A549 (cell line): ENCODE results near the gene MTHFR. TPM values are rescaled to one million over a fixed set of nuclear protein-coding genes. Genes with fewer than 3 reads are reported as not detected.

Experiments used
- ATAC-seq, 2 experiments: fragments of 200-7000 bp in 1 of 2; fragments of >200 bp in 1 of 2; cut with Nextera tagmentation in 1 of 2; cut with Tn5 transposase in 1 of 2; 3 replicates each; pipeline versions ENCODE4 v1.8.0 to v1.9.1; 2018 to 2020; ENCODE audit warnings: mild to moderate bottlenecking in 1 of 2, moderate library complexity in 1 of 2
- CTCF ChIA-PET: fragments of 300-600 bp; sonication (Branson Sonifier 250); formaldehyde crosslinking; extraction: SDS; loops from one replicate; lab custom pipeline; 2021; ENCODE audit warnings: antibody characterized with exemption, inconsistent platforms; lab: Yijun Ruan, JAX
- POLR2A ChIA-PET: fragments of 350-600 bp; formaldehyde crosslinking; extraction: SDS; loops from one replicate; lab custom pipeline; 2021; ENCODE audit warnings: antibody characterized with exemption, inconsistent platforms; lab: Yijun Ruan, JAX
- DNase-seq, 2 experiments: peaks; one replicate each; pipeline versions ENCODE4 v3.0.0 to v3.0.0-alpha.2; 2011 to 2016; ENCODE audit warnings: low read depth in 1 of 2, low spot score in 1 of 2
- FAIRE-seq: peaks from 2 replicates; lab custom pipeline; 2011; peaks lifted over from hg19 to GRCh38; lab: Jason Lieb, UNC
- H3K27ac ChIP-seq, 2 experiments: fragments of >200 bp; sonication (Bioruptor Twin); formaldehyde crosslinking; 3 replicates each; pipeline ENCODE4 v1.5.1; 2016 to 2017
- H3K4me1 ChIP-seq: fragments of >200 bp; sonication (Bioruptor Twin); formaldehyde crosslinking; 3 replicates; pipeline ENCODE4 v1.6.1; 2016
- H3K4me2 ChIP-seq: fragments of >200 bp; sonication (Bioruptor Twin); formaldehyde crosslinking; 3 replicates; pipeline ENCODE4 v1.6.1; 2016
- H3K4me3 ChIP-seq: fragments of >200 bp; sonication (Bioruptor Twin); formaldehyde crosslinking; 3 replicates; pipeline ENCODE4 v1.5.1; 2016
- H3K9me3 ChIP-seq: fragments of >200 bp; sonication (Bioruptor Twin); formaldehyde crosslinking; 3 replicates; pipeline ENCODE4 v1.6.1; 2016
- BHLHE40 ChIP-seq: IDR thresholded peaks from 2 replicates; pipeline ENCODE4 v1.6.1; 2012; ENCODE audit warnings: low read depth, low read length, inconsistent platforms
- CBX2 ChIP-seq: fragments of 200-600 bp; sonication (generic); IDR thresholded peaks from 2 replicates; pipeline ENCODE4 v1.6.1; 2016; ENCODE audit warnings: low read depth, mild to moderate bottlenecking, borderline replicate concordance
- CEBPB ChIP-seq, 2 experiments: fragments of >200 bp in 1 of 2; sonication (Bioruptor Twin) in 1 of 2; formaldehyde crosslinking in 1 of 2; IDR thresholded peaks; 2 replicates each; pipeline ENCODE4 v1.6.1; 2012 to 2016
- CHD4 ChIP-seq: fragments of 200-600 bp; sonication (generic); IDR thresholded peaks from 2 replicates; pipeline ENCODE4 v1.6.1; 2016; ENCODE audit warnings: antibody characterized with exemption, mild to moderate bottlenecking, borderline replicate concordance
- CTCF ChIP-seq: fragments of >200 bp; sonication (Bioruptor Twin); formaldehyde crosslinking; IDR thresholded peaks from 3 replicates; pipeline ENCODE4 v1.5.1; 2016
- EP300 ChIP-seq, 2 experiments: fragments of >200 bp; sonication (Bioruptor Twin); formaldehyde crosslinking; IDR thresholded peaks; 2 replicates in 1 of 2; 3 replicates in 1 of 2; pipeline ENCODE4 v1.6.1; 2016 to 2017
- FOSB ChIP-seq: fragments of 250-450 bp; sonication (Bioruptor Pico); IDR thresholded peaks from 2 replicates; pipeline ENCODE4 v1.5.0; 2020; ENCODE audit warnings: mild to moderate bottlenecking, moderate library complexity
- GATA3 ChIP-seq: IDR thresholded peaks from 2 replicates; pipeline ENCODE4 v1.6.1; 2012; ENCODE audit warnings: borderline replicate concordance
- HOXB13 ChIP-seq: fragments of 250-450 bp; sonication (Bioruptor Pico); IDR thresholded peaks from 2 replicates; pipeline ENCODE4 v1.5.0; 2020; ENCODE audit warnings: low read depth, mild to moderate bottlenecking, moderate library complexity
- JUN ChIP-seq, 2 experiments: fragments of >200 bp; sonication (Bioruptor Twin); formaldehyde crosslinking; IDR thresholded peaks; 2 replicates in 1 of 2; 3 replicates in 1 of 2; pipeline ENCODE4 v1.6.1; 2016 to 2017
- JUNB ChIP-seq: fragments of >200 bp; sonication (Bioruptor Twin); formaldehyde crosslinking; IDR thresholded peaks from 2 replicates; pipeline ENCODE4 v1.6.1; 2016
- MAFK ChIP-seq: fragments of 450-650 bp; IDR thresholded peaks from 2 replicates; pipeline ENCODE4 v1.6.1; 2014; ENCODE audit not compliant: partially characterized antibody
- NFE2L2 ChIP-seq: fragments of 150-350 bp; conservative IDR thresholded peaks from 2 replicates; pipeline ENCODE4 v1.6.1; 2014; ENCODE audit warnings: low read length
- NPAS2 ChIP-seq: fragments of 250-450 bp; sonication (Bioruptor Pico); IDR thresholded peaks from 2 replicates; pipeline ENCODE4 v1.8.0; 2022; ENCODE audit warnings: mild to moderate bottlenecking, moderate library complexity, borderline replicate concordance
- RFX5 ChIP-seq: fragments of 450-650 bp; IDR thresholded peaks from 2 replicates; pipeline ENCODE4 v1.7.1; 2014; ENCODE audit warnings: antibody characterized with exemption, mild to moderate bottlenecking, moderate library complexity
- SREBF2 ChIP-seq: fragments of 450-650 bp; IDR thresholded peaks from 2 replicates; pipeline ENCODE4 v1.6.1; 2014; ENCODE audit warnings: mild to moderate bottlenecking, moderate library complexity
- ZNF302 ChIP-seq: fragments of 250-450 bp; sonication (Bioruptor Pico); IDR thresholded peaks from 2 replicates; pipeline ENCODE4 v1.9.0; 2021; ENCODE audit warnings: inconsistent platforms, mild to moderate bottlenecking, moderate library complexity
- whole genome bisulfite sequencing: methylation state at CpG from one replicate; pipeline ENCODE4 v1.1.6; 2017; ENCODE audit errors: missing lambda C conversion rate; 5-methylcytosine and 5-hydroxymethylcytosine counted together
- polyA plus RNA-seq, 4 experiments: library from polyadenylated mRNA; depleted of rRNA in 3 of 4; stranded (reverse); fragments of >200 nt; fragmentation: RNase III in 1 of 4; extraction: RNeasy Plus Mini Kit Qiagen cat#74134 plus additional on column Dnase treatment in 1 of 4; gene quantifications; 2 replicates in 3 of 4; 3 replicates in 1 of 4; pipeline ENCODE4 v1.2.3, GENCODE V29; 2011 to 2017
- TF ChIP-seq, protein P1 (sequence below): fragments of 250-450 bp; sonication (Bioruptor Pico); IDR thresholded peaks from 2 replicates; pipeline ENCODE4 v1.5.0; 2021; ENCODE audit warnings: mild to moderate bottlenecking, moderate library complexity, borderline replicate concordance

The MTHFR gene
- polyA plus RNA-seq, 2 of the 4 experiments (the other 2 are of a cell fraction), result 4.5 to 5.2 TPM

- ChIA-PET POLR2A (no interaction called here), CTCF (no interaction called here)
- 68% methylated on average over 14 of the region's 17 CpGs for WGBS
- FAIRE-seq (no peak), ATAC-seq (no peak), DNase-seq (no peak)
- Histone ChIP-seq H3K27ac (no peak overlapping the region), H3K4me3 (no peak overlapping the region), H3K9me3 (no peaks in the 10 kb centered on the region), H3K4me2 (no peak overlapping the region), H3K4me1 (no peaks in the 10 kb centered on the region; the same call in 2 of the 3 replicates)
- TF ChIP-seq HOXB13, result no peak
- no peak for TF ChIP-seq CTCF
- TF ChIP-seq GATA3, result no peak
- TF ChIP-seq CBX2, result no peak
- TF ChIP-seq, protein P1, sequence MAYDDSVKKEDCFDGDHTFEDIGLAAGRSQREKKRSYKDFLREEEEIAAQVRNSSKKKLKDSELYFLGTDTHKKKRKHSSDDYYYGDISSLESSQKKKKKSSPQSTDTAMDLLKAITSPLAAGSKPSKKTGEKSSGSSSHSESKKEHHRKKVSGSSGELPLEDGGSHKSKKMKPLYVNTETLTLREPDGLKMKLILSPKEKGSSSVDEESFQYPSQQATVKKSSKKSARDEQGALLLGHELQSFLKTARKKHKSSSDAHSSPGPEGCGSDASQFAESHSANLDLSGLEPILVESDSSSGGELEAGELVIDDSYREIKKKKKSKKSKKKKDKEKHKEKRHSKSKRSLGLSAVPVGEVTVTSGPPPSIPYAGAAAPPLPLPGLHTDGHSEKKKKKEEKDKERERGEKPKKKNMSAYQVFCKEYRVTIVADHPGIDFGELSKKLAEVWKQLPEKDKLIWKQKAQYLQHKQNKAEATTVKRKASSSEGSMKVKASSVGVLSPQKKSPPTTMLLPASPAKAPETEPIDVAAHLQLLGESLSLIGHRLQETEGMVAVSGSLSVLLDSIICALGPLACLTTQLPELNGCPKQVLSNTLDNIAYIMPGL (CRISPR knock-in tag), result no peak
- no peak for TF ChIP-seq EP300 (IDR thresholded peaks at IDR 0.05)
- TF ChIP-seq JUNB, result no peak
- no peak for TF ChIP-seq BHLHE40
- TF ChIP-seq CEBPB (IDR thresholded peaks at IDR 0.05), result no peak
Observed at GRCh38 chr1:11752359-11753088, 53.2 kb downstream of the MTHFR start.

- no peak for FAIRE-seq
- CTCF ChIA-PET, result interaction anchor here (0.9 kb wide), 1 partner anchor 14 kb away, joined by 3 read pairs; no protein-coding TSS in a partner anchor
Observed at GRCh38 chr1:11751087-11751486, 54.7 kb downstream of the MTHFR start.

More at GRCh38 chr1:11751087-11751486, 54.7 kb downstream of the MTHFR start:
- ATAC-seq (no peak), DNase-seq (no peak)
- no peak for TF ChIP-seq NFE2L2
- no peak for TF ChIP-seq CHD4
- no peak for TF ChIP-seq MAFK
- no peak for TF ChIP-seq RFX5
- TF ChIP-seq JUN (IDR thresholded peaks at IDR 0.05), result no peak
- no peak for TF ChIP-seq FOSB (CRISPR knock-in tag)
- TF ChIP-seq NPAS2 (CRISPR knock-in tag), result no peak
- TF ChIP-seq HOXB13, result no peak
- no peak for TF ChIP-seq CTCF
- TF ChIP-seq SREBF2, result no peak
- TF ChIP-seq ZNF302, result no peak
- H3K4me1 ChIP-seq, result no peaks in the 10 kb centered on the region; the same call in 2 of the 3 replicates
- H3K4me3 ChIP-seq, result no peak overlapping the region
- POLR2A ChIA-PET, result no interaction called here
- WGBS, result 97% methylated on average over 8 of the region's 9 CpGs
- H3K9me3 ChIP-seq, result no peaks in the 10 kb centered on the region
- H3K4me2 ChIP-seq, result no peak overlapping the region
- no peak overlapping the region for H3K27ac ChIP-seq
